ENCODE measurements around the gene SYTL2. TPM values are rescaled to one million over a fixed set of nuclear protein-coding genes. Genes with fewer than 3 reads are reported as not detected.

Gene SYTL2
- total RNA-seq, 2 donors from 2014 or later = 1.7 to 3.4 TPM

GRCh38 chr11:85800595-85801342 lies 10.2 kb downstream of the SYTL2 start:
- no peaks in the 10 kb centered on the region for H3K36me3 Mint-ChIP-seq (ENCODE audit: low read depth)
- Histone ChIP-seq H3K9ac (ENCODE audit: extremely low read depth, low read length, poor library complexity, severe bottlenecking) (no peak overlapping the region), H3K9me3 (ENCODE audit: control insufficient read depth, low read length) (no peaks in the 10 kb centered on the region), H3K4me1 (ENCODE audit: control insufficient read depth, insufficient read depth, low read length) (no peaks in the 10 kb centered on the region), H3K4me3 (ENCODE audit: low read length) (no peak overlapping the region), H3K27ac (ENCODE audit: low read depth, low read length) (no peak overlapping the region), H3K36me3 (ENCODE audit: control insufficient read depth, insufficient read depth, low read length) (no peaks in the 10 kb centered on the region), H3K27me3 (ENCODE audit: control insufficient read depth, insufficient read depth, low read length, poor library complexity, severe bottlenecking) (no peaks in the 10 kb centered on the region)
- H3K27ac Mint-ChIP-seq = no peak overlapping the region
- peaks cover 7% of the 10 kb centered on the region for H3K4me1 Mint-ChIP-seq
- H3K4me3 Mint-ChIP-seq = no peak overlapping the region
- H3K9me3 Mint-ChIP-seq = no peaks in the 10 kb centered on the region
- 85 to 94% methylated on average over 3 to 4 of the region's 4 CpGs for WGBS, 2 experiments (ENCODE audit: insufficient coverage in 1 of 2, insufficient read length in 1 of 2)
- DNase-seq = no peak
- TF ChIP-seq CTCF (conservative IDR thresholded peaks at IDR 0.05) = no peak
- peaks cover 3% of the 10 kb centered on the region for H3K27me3 Mint-ChIP-seq (ENCODE audit: insufficient read depth)

GRCh38 chr11:85799142-85799541 lies 11.8 kb downstream of the SYTL2 start:
- H3K36me3 Mint-ChIP-seq (ENCODE audit: low read depth) = no peaks in the 10 kb centered on the region
- 68 to 87% methylated on average over 2 of the region's 2 CpGs for WGBS, 2 experiments (ENCODE audit: insufficient coverage in 1 of 2, insufficient read length in 1 of 2)
- H3K27me3 ChIP-seq (ENCODE audit: control insufficient read depth, insufficient read depth, low read length, poor library complexity, severe bottlenecking) = no peaks in the 10 kb centered on the region
- peaks cover 9% of the 10 kb centered on the region for H3K4me1 Mint-ChIP-seq
- no peak overlapping the region for H3K9ac ChIP-seq (ENCODE audit: extremely low read depth, low read length, poor library complexity, severe bottlenecking)
- peaks cover 3% of the 10 kb centered on the region for H3K27me3 Mint-ChIP-seq (ENCODE audit: insufficient read depth)
- H3K9me3 Mint-ChIP-seq = peaks cover 3% of the 10 kb centered on the region
- H3K4me3 Mint-ChIP-seq = no peak overlapping the region
- DNase-seq = no peak
- H3K4me1 ChIP-seq (ENCODE audit: control insufficient read depth, insufficient read depth, low read length) = no peaks in the 10 kb centered on the region
- no peak overlapping the region for H3K4me3 ChIP-seq (ENCODE audit: low read length)
- H3K27ac ChIP-seq (ENCODE audit: low read depth, low read length) = no peak overlapping the region
- no peak for TF ChIP-seq CTCF (conservative IDR thresholded peaks at IDR 0.05)
- H3K36me3 ChIP-seq (ENCODE audit: control insufficient read depth, insufficient read depth, low read length) = no peaks in the 10 kb centered on the region
- no peak overlapping the region for H3K27ac Mint-ChIP-seq
- H3K9me3 ChIP-seq (ENCODE audit: control insufficient read depth, low read length) = no peaks in the 10 kb centered on the region

- H3K9me3 Mint-ChIP-seq = peaks cover 3% of the 10 kb centered on the region
- peaks cover 6% of the 10 kb centered on the region for H3K4me1 Mint-ChIP-seq
- DNase-seq = no peak
- Histone ChIP-seq H3K9ac (ENCODE audit: extremely low read depth, low read length, poor library complexity, severe bottlenecking) (no peak overlapping the region), H3K4me1 (ENCODE audit: control insufficient read depth, insufficient read depth, low read length) (no peaks in the 10 kb centered on the region), H3K36me3 (ENCODE audit: control insufficient read depth, insufficient read depth, low read length) (no peaks in the 10 kb centered on the region), H3K27ac (ENCODE audit: low read depth, low read length) (no peak overlapping the region), H3K9me3 (ENCODE audit: control insufficient read depth, low read length) (no peaks in the 10 kb centered on the region), H3K27me3 (ENCODE audit: control insufficient read depth, insufficient read depth, low read length, poor library complexity, severe bottlenecking) (no peaks in the 10 kb centered on the region), H3K4me3 (ENCODE audit: low read length) (no peak overlapping the region)
- no peak overlapping the region for H3K4me3 Mint-ChIP-seq
- TF ChIP-seq CTCF (conservative IDR thresholded peaks at IDR 0.05) = no peak
- H3K27ac Mint-ChIP-seq = no peak overlapping the region
- no peaks in the 10 kb centered on the region for H3K36me3 Mint-ChIP-seq (ENCODE audit: low read depth)
- 93 to 95% methylated on average over 4 of the region's 4 CpGs for WGBS, 2 experiments (ENCODE audit: insufficient coverage in 1 of 2, insufficient read length in 1 of 2)
- H3K27me3 Mint-ChIP-seq (ENCODE audit: insufficient read depth) = peaks cover 3% of the 10 kb centered on the region
Observed at GRCh38 chr11:85798361-85798760, 12.6 kb downstream of the SYTL2 start.

Data from endodermal cell (in vitro differentiated cells).